Liver (tissue), 3 donors: ENCODE data around the gene DARS1.

Experiments
- CTCF ChIP-seq: fragments of 150-350 bp; IDR thresholded peaks from 2 replicates; pipeline ENCODE4 v1.5.1; 2017; ENCODE audit warnings: improper control_type of control experiment, low read depth, low read length; ENCODE audit not compliant: missing input control
- EGR1 ChIP-seq, 2 donors: IDR thresholded peaks; 2 replicates each; pipeline ENCODE4 v1.6.1; 2016 to 2018; ENCODE audit warnings: antibody characterized with exemption in 2 of 2, low read depth in 2 of 2
- MAX ChIP-seq: IDR thresholded peaks from 2 replicates; pipeline ENCODE4 v1.6.1; 2016; ENCODE audit warnings: antibody characterized with exemption
- RAD21 ChIP-seq, 2 donors: IDR thresholded peaks; 2 replicates each; pipeline ENCODE4 v1.6.1; 2016; ENCODE audit warnings: antibody characterized with exemption in 2 of 2, mild to moderate bottlenecking in 2 of 2
- REST ChIP-seq: IDR thresholded peaks from 2 replicates; pipeline ENCODE4 v1.6.1; 2016; ENCODE audit warnings: antibody characterized with exemption, mild to moderate bottlenecking
- RXRA ChIP-seq, 2 donors: IDR thresholded peaks; 2 replicates each; pipeline ENCODE4 v1.6.1; 2017 to 2018; ENCODE audit warnings: antibody characterized with exemption in 2 of 2, mild to moderate bottlenecking in 1 of 2
- YY1 ChIP-seq: IDR thresholded peaks from 2 replicates; pipeline ENCODE4 v1.6.1; 2016; ENCODE audit warnings: antibody characterized with exemption, mild to moderate bottlenecking
- ZBTB33 ChIP-seq: IDR thresholded peaks from 2 replicates; pipeline ENCODE4 v1.6.1; 2016; ENCODE audit warnings: antibody characterized with exemption
- donor health status: healthy.
- donor health status: healthy.

GRCh38 chr2:135962366-135963123 lies 22.9 kb downstream of the DARS1 start:
- TF ChIP-seq CTCF: no peak
- no peak for TF ChIP-seq RAD21 (IDR thresholded peaks at IDR 0.05)
- TF ChIP-seq YY1: no peak
- no peak for TF ChIP-seq MAX
- TF ChIP-seq EGR1 (IDR thresholded peaks at IDR 0.05; ENCODE audit: low read depth in 2 of 2): no peak
- TF ChIP-seq RXRA (IDR thresholded peaks at IDR 0.05): no peak
- no peak for TF ChIP-seq REST
- TF ChIP-seq ZBTB33: no peak
